NOMO-1 treated with DMSO at 0.1 percent for 48 hours (cell line): Measurements from ENCODE around the gene CEL.

ENCODE experiments used
- DNase-seq: peaks from one replicate; lab custom pipeline; 2025; ENCODE audit not compliant: unreplicated experiment; lab: John Stamatoyannopoulos, UW

CEL gene

DNA sequence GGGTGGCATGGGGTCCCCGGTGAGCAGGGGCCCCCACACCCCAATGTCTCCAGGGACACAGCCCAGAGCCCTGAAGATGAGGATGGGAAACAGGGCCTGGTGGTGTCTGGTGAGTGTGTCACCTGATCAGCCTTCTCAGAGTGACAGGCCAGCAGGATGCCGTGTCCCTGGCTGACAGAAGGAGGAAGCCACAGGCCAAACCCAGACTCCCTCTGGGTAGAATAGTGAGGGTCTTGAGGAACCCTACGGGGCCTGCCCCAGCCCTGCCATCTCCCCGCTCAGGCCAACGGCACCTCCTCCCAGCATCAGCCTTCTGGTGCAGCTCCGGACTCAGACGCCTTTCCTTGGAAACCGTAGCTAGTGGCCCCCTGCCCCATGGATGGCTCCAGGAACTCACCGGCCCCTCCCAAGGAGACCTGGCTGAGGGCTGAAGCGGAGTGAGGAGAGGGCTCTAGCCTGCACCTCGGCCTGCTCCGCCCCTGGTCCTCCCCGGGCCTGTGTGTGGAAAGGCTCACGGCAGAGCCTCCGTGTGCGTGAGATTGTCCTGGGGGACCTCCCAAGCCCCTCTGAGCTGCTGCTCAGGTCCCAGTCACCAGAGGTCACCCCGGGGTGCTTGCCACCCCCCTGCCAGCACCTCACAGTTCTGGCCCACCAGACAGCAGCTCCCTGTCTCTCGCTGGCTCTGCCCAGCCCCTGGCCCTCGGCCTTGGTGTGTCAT is 53.3 kb downstream of the CEL start:
- no peak for DNase-seq

DNA sequence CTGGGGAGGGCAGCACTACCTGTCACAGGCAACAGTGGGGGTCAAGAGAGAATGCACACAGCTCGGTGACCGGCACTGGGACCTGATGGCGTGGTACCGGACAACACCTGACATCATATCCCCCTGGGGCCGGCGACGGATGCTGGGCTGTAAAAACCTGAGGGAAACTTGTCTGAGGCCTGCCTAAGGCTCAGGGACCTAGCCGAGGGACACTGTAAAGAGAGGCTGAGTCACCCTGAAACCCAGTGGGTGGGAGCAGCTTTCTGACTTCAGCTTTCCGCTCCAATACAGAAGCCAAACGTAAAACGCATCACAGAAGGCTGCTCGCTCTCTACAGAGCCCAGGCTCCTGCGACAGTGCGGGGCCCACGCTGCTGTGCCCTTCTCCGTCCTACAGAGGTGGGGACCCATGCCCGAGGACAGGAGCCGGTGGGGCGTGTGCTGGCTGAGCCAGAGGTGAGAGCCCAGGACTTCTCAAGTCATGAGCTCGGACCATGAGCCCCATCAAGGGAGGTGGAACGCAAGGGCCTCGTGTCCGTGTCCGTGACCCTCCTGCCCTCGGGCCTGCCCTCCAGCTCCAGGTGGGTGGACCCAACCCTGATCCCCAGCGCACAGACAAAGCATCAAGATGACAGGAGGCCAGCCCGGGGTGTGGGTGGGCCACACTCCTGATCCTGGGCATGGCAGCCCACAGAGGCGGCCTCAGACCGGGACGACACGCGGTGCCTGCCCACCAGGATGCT is 54.0 kb downstream of the CEL start:
- DNase-seq: no peak

DNA sequence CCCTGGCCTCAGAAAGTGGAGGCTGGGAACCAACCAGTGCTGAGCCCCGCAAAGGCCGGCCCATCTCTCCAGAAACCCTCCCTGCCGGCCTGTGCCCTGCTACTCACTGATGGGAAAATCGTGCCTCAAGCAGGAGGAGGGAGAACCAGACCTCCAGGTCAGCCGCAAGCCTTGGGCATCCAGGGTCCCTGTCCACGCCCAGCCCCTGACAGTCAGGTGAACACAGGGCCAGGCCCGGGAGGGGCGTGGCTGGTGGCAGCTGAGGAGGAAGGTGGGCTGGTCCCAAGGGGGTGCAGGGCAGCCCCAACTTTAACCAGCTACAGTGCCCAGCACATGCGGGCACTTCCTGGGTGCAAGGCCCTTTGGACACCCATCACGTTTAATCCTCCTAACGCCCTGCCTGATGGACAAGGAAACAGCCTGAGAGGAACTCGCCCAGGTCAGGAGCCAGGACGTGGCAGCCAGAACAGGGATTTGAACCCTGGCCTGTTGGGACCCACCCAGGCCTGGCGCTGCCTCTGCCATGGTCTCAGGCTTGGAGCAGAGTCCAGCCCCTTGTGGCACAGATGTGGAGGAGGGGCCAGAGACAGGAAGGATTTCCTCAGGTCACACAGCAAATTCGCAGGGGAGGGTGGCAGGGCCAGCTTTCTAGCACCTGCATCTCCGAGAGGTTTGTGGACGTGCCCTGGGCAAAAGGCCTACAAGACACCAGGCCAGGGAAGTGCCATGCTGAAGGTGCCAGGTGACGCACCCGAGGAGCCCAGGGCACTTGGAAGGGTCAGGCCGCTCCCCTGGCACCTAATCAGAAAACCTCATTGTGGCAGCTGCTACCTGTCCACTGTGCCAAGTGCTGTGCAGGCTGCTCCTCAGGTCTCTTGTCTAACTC is 54.8 kb downstream of the CEL start:
- DNase-seq: no peak

DNA sequence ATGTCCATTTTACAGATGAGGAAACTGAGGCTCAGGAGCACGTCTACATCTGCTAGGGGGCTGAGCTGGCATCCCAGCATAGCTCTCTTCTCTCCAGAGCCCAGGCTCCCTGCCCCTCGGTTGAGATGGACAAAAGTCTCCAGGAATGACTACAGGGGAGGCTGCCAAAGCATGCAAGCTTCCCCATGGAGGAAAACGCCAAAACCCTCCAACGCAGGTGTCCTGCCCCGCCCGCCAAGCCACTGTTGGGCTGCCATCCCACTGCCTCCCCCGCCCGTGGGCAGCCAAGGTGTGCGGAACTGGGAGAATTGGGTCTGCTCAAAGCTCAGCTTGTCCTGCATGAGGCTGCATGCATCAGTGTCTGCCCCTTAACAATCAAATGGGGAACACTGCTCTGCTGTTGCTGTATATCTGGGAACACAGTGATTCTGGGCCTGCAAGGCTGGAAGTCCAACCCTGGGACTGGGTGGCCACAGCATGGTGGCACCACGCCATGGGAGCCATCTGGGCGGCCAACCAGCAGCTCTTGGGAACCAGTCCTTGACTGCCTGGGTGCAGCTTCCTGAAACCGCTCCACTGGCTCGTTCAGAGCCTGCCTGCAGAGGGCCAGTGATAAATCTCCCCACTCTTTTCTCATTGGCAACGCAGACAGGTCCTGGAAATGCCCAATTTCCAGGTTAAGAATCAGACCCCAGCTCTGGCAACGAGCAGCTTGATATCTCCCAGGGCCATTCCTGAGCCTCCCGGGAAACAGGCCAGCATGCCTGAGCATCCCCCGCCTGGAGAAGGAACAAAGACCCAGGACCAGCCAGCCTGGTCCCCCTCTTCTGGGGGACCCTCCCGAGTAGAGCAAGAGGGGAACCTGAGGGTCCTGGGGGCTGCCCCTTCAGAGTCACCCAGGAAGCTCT is 55.7 kb downstream of the CEL start:
- DNase-seq: no peak

DNA sequence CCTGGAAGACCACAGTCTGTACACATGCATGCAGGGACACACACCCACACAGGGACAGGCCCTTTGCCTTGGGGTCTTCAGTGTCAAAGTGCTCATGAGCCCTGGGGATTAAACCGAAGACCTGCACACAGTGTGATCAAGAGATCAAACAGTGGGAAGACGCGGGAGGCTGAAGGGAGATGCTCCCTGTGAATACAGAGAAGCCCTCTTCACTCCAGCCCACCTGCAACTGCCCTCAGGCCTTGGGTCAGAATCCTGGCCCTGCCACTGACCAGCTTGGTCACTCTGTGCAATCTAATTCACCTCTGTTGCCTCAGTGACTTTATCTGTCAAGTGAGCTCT is 56.4 kb downstream of the CEL start:
- DNase-seq: no peak

DNA sequence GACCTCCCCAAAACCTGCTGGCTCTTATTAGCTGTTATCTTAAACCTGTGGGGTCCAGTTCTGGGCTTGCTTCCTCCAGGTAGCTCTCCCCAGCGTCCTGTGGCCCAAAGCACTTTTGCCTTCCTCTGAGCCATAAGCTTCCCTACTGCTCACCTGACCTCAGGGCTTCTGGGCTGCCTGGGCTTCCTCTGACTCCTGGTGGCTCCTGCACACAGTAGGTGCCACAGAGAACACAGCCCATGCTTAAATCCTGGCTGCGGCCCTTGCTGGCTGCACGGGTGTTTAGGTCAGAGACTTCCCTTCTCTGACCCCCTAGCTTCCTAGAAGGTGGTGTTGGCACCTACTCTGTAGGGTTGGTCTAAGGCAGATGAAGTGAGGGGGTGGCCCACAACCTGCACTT is 56.8 kb downstream of the CEL start:
- no peak for DNase-seq

DNA sequence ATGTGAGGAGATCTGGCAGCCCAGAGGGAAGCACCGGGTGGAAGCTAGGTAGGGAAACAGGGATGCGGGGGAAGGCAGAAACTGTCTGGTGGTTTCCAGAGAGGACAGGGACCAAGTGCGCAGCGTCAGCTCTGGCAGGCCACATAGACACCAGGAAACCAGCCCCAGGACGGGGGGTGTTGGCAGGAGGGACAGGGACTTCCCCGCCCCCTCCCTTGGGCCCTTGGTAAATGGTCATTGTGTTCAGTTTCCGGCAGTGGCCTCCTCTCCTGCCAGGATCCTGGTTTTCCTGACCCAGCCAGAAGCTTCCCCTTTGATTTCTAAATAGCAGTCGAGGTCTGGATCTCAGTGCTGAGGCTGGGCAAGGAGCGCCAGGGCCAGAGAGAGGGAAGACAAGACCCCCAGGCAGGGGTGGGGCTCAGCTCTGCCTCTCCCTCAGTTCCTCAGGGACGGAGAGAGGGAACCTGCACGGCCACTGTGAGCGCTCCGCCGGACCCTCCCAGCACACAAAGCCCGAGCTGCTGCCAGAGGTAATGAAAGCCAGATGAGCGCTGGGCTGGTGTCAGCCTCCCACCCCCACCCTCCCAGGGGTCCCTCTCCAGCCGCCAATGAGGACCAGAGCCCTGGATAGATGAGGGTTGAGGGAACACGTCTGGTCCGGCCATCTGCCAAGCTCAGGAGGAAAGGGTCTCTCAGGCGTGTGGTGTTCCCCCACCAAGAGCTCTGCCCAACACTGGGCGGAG is 57.5 kb downstream of the CEL start:
- no peak for DNase-seq

DNA sequence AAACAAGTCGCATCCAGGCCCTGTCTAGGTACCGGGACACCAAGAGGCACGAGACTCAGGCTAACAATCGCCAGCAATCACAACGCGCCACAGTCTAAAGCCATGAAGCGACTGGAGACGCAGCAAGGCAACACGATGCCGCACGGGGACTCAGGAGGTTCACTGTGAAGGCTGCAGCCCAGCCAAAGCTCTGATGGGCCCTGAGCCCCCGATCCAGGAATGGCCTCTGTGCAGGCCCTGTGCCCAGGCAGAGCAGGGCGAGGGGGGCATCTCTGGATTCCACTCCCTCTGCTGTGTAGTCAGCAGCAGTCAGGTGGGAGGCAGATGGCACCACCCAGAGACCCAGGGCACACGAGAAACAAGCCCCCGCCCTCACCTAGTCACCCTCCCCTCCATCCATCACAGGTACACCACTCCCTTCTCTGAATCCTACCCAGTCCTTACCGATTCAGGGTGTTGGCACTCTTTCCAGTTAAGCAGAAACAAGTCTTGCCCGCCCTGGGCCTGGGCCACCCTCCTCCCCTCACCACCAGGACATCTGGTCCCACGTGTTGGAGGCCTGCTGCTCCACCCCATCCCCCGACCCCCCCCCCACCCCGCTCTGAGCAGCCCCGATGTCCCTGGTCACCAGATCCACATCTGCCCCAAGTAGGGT is 58.2 kb downstream of the CEL start:
- DNase-seq: no peak

DNA sequence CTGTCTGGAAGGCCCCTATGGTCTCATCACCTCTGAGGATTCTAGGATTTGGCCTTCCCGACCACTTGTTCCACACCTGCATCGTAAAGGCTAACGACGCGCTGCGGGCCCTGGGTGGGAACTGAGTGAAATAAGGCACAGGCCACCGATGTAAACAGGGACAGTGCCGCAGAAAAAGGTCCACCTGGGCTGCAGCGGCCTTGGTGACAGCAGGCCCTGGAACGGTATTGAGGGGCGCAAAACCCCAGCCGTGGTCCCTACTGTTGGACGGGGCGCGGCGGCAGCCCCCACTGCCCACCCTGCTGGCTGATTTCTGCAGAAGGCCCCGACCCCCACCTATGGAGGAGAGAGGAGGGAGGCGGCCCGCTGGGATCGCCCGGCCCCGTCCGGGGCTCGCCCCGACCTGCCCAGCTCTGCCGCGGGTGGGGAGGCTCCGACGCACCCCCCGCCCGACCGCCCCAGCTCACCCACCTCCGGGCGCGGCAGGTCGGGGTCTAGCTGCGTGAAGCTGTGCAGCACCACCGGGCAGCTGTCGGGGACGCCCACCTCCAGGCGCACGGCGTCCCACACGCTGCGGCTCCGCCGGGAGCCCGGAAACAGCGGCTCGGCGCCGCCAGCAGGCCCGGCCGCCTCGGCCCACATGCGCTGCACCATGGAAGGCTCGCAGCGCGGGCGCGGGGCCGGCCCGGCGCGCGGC is 58.9 kb downstream of the CEL start:
- DNase-seq: no peak
